ENCODE data around the gene DYNC1LI2.
A peak's percentile ranks its signal among the peaks of the same experiment; 100 is the strongest.

The DYNC1LI2 gene

DNA sequence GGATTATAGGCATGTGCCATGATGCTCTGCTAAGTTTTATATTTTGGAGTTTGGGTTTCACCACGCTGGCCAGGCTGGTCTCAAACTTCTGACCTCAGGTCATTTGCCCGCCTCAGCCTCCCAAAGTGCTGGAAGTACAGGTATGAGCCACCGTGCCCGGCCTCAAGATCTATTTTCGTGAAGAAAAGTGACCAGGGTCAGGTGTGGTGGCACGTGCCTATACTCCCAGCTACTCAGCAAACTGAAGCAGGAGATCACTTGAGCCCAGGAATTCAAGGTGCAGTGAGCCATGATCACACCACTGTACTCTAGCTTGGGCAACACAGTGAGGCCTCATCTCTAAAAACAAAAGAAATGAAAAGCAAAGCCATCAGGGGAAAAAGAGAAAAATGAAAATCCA, 73.6 kb downstream of the DYNC1LI2 start:
- Histone ChIP-seq H3K4me3 (ENCODE audit: low read length in 2 of 2) (no peak overlapping the region), H2AFZ (ENCODE audit: low read length) (no peak overlapping the region)

DNA sequence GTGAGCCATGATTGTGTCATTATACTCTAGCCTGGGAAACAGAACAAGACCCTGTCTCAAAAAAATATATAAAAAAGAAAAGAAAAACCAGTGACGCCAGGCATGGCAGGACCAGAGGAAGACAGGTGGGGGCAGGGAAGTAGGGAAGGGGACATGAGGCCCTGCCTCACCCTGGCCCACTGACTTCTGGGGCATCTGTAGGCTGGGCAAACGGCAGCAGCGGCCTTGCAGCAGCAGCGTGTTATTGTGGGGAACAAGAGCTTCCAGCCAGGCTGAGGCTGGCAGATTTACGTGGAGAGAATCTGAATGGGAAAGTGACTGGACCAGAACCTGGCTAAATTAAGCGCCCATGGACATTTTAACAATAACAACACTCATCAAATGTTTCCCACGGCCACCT, 74.2 kb downstream of the DYNC1LI2 start:
- Histone ChIP-seq H2BK12ac (ENCODE audit: low read length) (no peak overlapping the region), H3K79me1 (ENCODE audit: low read depth, low read length) (peaks cover 2% of the 10 kb centered on the region), H3K9me3 (replicated peaks in 1 of 2; ENCODE audit: control insufficient read depth in 2 of 2, insufficient read depth in 1 of 2, low read depth in 1 of 2, low read length in 2 of 2) (no peaks in the 10 kb centered on the region), H3K4me2 (ENCODE audit: insufficient read depth, low read length, poor library complexity, severe bottlenecking) (no peak overlapping the region), H3K4ac (ENCODE audit: low read length) (no peak overlapping the region), H2BK120ac (ENCODE audit: low read depth, low read length) (no peak overlapping the region), H3K4me1 (ENCODE audit: control insufficient read depth in 2 of 2, insufficient read depth in 1 of 2, low read depth in 1 of 2, low read length in 2 of 2) (no peaks in the 10 kb centered on the region), H3K14ac (ENCODE audit: low read length) (no peak overlapping the region), H3K27ac (replicated peaks; ENCODE audit: low read length) (peak overlapping the region; percentile 7), H4K8ac (ENCODE audit: low read depth, low read length) (no peak overlapping the region), H3K27me3 (ENCODE audit: control insufficient read depth in 3 of 3, insufficient read depth in 3 of 3, low read depth in 1 of 3, low read length in 3 of 3) (no peaks in the 10 kb centered on the region), H3K23ac (ENCODE audit: low read depth, low read length, poor library complexity) (no peak overlapping the region), H3K18ac (ENCODE audit: low read length) (no peak overlapping the region), H2BK5ac (ENCODE audit: low read length) (no peak overlapping the region), H2AFZ (ENCODE audit: low read length) (no peak overlapping the region), H4K91ac (ENCODE audit: low read depth, low read length, poor library complexity) (no peak overlapping the region), H3K4me3 (ENCODE audit: low read length in 2 of 2) (no peak overlapping the region), H2BK15ac (ENCODE audit: low read length) (no peak overlapping the region), H2AK5ac (ENCODE audit: low read depth, low read length) (no peak overlapping the region), H3K9ac (ENCODE audit: low read depth, low read length, poor library complexity) (no peak overlapping the region), H3K36me3 (replicated peaks in 1 of 2; ENCODE audit: control insufficient read depth in 2 of 2, insufficient read depth in 2 of 2, low read length in 2 of 2) (no peaks in the 10 kb centered on the region)
- DNase-seq (ENCODE audit: low spot score) = no peak
- WGBS, 2 donors (ENCODE audit: extremely low coverage in 2 of 2, insufficient read length in 2 of 2, insufficient replicate concordance in 1 of 2) = no CpG with 5 or more reads among the region's 7 CpGs

More for the DNA sequence above, 73.6 kb downstream of the DYNC1LI2 start:
- H2BK15ac ChIP-seq (ENCODE audit: low read length) = no peak overlapping the region
- no peak overlapping the region for H3K23ac ChIP-seq (ENCODE audit: low read depth, low read length, poor library complexity)
- H2BK5ac ChIP-seq (ENCODE audit: low read length) = no peak overlapping the region
- H3K27ac ChIP-seq (replicated peaks; ENCODE audit: low read length) = no peak overlapping the region
- H2BK120ac ChIP-seq (ENCODE audit: low read depth, low read length) = no peak overlapping the region
- H3K79me1 ChIP-seq (ENCODE audit: low read depth, low read length) = peaks cover 2% of the 10 kb centered on the region
- H3K14ac ChIP-seq (ENCODE audit: low read length) = no peak overlapping the region
- no peak overlapping the region for H3K4me2 ChIP-seq (ENCODE audit: insufficient read depth, low read length, poor library complexity, severe bottlenecking)
- WGBS, 2 donors (ENCODE audit: extremely low coverage in 2 of 2, insufficient read length in 2 of 2, insufficient replicate concordance in 1 of 2) = no CpG with 5 or more reads among the region's 6 CpGs
- no peak overlapping the region for H3K9ac ChIP-seq (ENCODE audit: low read depth, low read length, poor library complexity)
- no peaks in the 10 kb centered on the region for H3K27me3 ChIP-seq (ENCODE audit: control insufficient read depth in 3 of 3, insufficient read depth in 3 of 3, low read depth in 1 of 3, low read length in 3 of 3)
- no peak overlapping the region for H2BK12ac ChIP-seq (ENCODE audit: low read length)
- no peaks in the 10 kb centered on the region for H3K36me3 ChIP-seq (replicated peaks in 1 of 2; ENCODE audit: control insufficient read depth in 2 of 2, insufficient read depth in 2 of 2, low read length in 2 of 2)
- no peak overlapping the region for H4K91ac ChIP-seq (ENCODE audit: low read depth, low read length, poor library complexity)
- DNase-seq (ENCODE audit: low spot score) = no peak
- no peak overlapping the region for H3K18ac ChIP-seq (ENCODE audit: low read length)
- H2AK5ac ChIP-seq (ENCODE audit: low read depth, low read length) = no peak overlapping the region
- H3K9me3 ChIP-seq (replicated peaks in 1 of 2; ENCODE audit: control insufficient read depth in 2 of 2, insufficient read depth in 1 of 2, low read depth in 1 of 2, low read length in 2 of 2) = no peaks in the 10 kb centered on the region
- H3K4ac ChIP-seq (ENCODE audit: low read length) = no peak overlapping the region
- H4K8ac ChIP-seq (ENCODE audit: low read depth, low read length) = no peak overlapping the region
- H3K4me1 ChIP-seq (ENCODE audit: control insufficient read depth in 2 of 2, insufficient read depth in 1 of 2, low read depth in 1 of 2, low read length in 2 of 2) = no peaks in the 10 kb centered on the region

DNA sequence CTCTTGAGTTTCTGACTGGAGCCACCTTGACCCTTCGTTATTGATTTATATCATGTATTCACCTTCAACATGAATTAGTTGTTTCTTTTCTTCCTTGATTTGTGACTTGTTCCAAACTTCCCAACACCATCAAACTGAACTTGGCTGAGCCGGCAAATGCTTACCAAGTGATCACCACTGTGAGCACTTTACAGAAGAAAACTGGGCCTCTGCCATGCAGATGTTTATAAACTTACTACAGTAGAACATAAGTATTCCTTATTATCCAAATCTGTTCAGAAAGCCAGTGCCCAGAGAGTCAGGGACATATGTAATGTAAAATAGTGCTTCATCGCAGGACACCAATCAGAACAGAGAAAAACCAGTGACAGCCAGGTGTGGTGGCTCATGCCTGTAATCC, 74.8 kb downstream of the DYNC1LI2 start:
- Histone ChIP-seq H2AK5ac (ENCODE audit: low read depth, low read length) (no peak overlapping the region), H3K79me1 (ENCODE audit: low read depth, low read length) (peaks cover 2% of the 10 kb centered on the region), H2BK5ac (ENCODE audit: low read length) (no peak overlapping the region), H3K18ac (ENCODE audit: low read length) (no peak overlapping the region), H4K8ac (ENCODE audit: low read depth, low read length) (no peak overlapping the region), H3K36me3 (replicated peaks in 1 of 2; ENCODE audit: control insufficient read depth in 2 of 2, insufficient read depth in 2 of 2, low read length in 2 of 2) (no peaks in the 10 kb centered on the region), H4K91ac (ENCODE audit: low read depth, low read length, poor library complexity) (no peak overlapping the region), H3K14ac (ENCODE audit: low read length) (no peak overlapping the region), H3K23ac (ENCODE audit: low read depth, low read length, poor library complexity) (no peak overlapping the region), H3K4me2 (ENCODE audit: insufficient read depth, low read length, poor library complexity, severe bottlenecking) (no peak overlapping the region), H2AFZ (ENCODE audit: low read length) (no peak overlapping the region), H3K9me3 (replicated peaks in 1 of 2; ENCODE audit: control insufficient read depth in 2 of 2, insufficient read depth in 1 of 2, low read depth in 1 of 2, low read length in 2 of 2) (no peaks in the 10 kb centered on the region), H3K4ac (ENCODE audit: low read length) (no peak overlapping the region), H3K27ac (replicated peaks; ENCODE audit: low read length) (no peak overlapping the region), H3K4me1 (ENCODE audit: control insufficient read depth in 2 of 2, insufficient read depth in 1 of 2, low read depth in 1 of 2, low read length in 2 of 2) (no peaks in the 10 kb centered on the region), H2BK120ac (ENCODE audit: low read depth, low read length) (no peak overlapping the region), H3K9ac (ENCODE audit: low read depth, low read length, poor library complexity) (no peak overlapping the region), H3K4me3 (ENCODE audit: low read length in 2 of 2) (no peak overlapping the region), H3K27me3 (ENCODE audit: control insufficient read depth in 3 of 3, insufficient read depth in 3 of 3, low read depth in 1 of 3, low read length in 3 of 3) (no peaks in the 10 kb centered on the region), H2BK12ac (ENCODE audit: low read length) (no peak overlapping the region), H2BK15ac (ENCODE audit: low read length) (no peak overlapping the region)
- DNase-seq (ENCODE audit: low spot score) = no peak
- no CpG with 5 or more reads among the region's 3 CpGs for WGBS, 2 donors (ENCODE audit: extremely low coverage in 2 of 2, insufficient read length in 2 of 2, insufficient replicate concordance in 1 of 2)

DNA sequence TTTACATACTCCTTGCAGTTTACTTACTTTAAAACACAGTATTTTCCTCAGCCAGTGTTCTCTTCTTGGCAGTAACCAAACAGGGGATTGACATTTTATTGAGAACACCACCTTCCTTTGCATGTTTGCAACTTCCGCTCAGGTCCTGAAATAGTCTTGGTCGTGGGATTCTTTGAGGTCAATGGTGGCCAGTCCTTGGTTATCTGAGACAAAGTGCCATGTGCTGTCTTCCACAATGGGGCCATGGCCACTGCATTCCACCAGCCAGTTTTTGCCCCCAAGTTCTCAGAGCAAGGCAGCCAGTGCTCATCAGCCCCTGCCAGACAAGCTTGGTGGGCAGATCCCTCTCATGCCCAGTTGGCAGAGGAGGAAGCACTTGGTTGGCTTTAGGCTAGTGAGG, 77.7 kb downstream of the DYNC1LI2 start:
- Histone ChIP-seq H3K4me3 (ENCODE audit: low read length in 2 of 2) (no peak overlapping the region), H4K91ac (ENCODE audit: low read depth, low read length, poor library complexity) (no peak overlapping the region), H3K14ac (ENCODE audit: low read length) (no peak overlapping the region), H2BK15ac (ENCODE audit: low read length) (no peak overlapping the region), H3K27ac (replicated peaks; ENCODE audit: low read length) (no peak overlapping the region), H2BK12ac (ENCODE audit: low read length) (no peak overlapping the region), H2AK5ac (ENCODE audit: low read depth, low read length) (no peak overlapping the region), H3K18ac (ENCODE audit: low read length) (no peak overlapping the region), H3K4ac (ENCODE audit: low read length) (no peak overlapping the region), H3K4me1 (ENCODE audit: control insufficient read depth in 2 of 2, insufficient read depth in 1 of 2, low read depth in 1 of 2, low read length in 2 of 2) (no peaks in the 10 kb centered on the region), H3K27me3 (ENCODE audit: control insufficient read depth in 3 of 3, insufficient read depth in 3 of 3, low read depth in 1 of 3, low read length in 3 of 3) (no peaks in the 10 kb centered on the region), H3K9me3 (replicated peaks in 1 of 2; ENCODE audit: control insufficient read depth in 2 of 2, insufficient read depth in 1 of 2, low read depth in 1 of 2, low read length in 2 of 2) (no peaks in the 10 kb centered on the region), H3K36me3 (replicated peaks in 1 of 2; ENCODE audit: control insufficient read depth in 2 of 2, insufficient read depth in 2 of 2, low read length in 2 of 2) (no peaks in the 10 kb centered on the region), H3K23ac (ENCODE audit: low read depth, low read length, poor library complexity) (no peak overlapping the region), H2AFZ (ENCODE audit: low read length) (no peak overlapping the region), H3K79me1 (ENCODE audit: low read depth, low read length) (peaks cover 2% of the 10 kb centered on the region), H2BK120ac (ENCODE audit: low read depth, low read length) (no peak overlapping the region), H4K8ac (ENCODE audit: low read depth, low read length) (no peak overlapping the region), H3K9ac (ENCODE audit: low read depth, low read length, poor library complexity) (no peak overlapping the region), H3K4me2 (ENCODE audit: insufficient read depth, low read length, poor library complexity, severe bottlenecking) (no peak overlapping the region), H2BK5ac (ENCODE audit: low read length) (no peak overlapping the region)
- no peak for DNase-seq (ENCODE audit: low spot score)
- WGBS, 2 donors (ENCODE audit: extremely low coverage in 2 of 2, insufficient read length in 2 of 2, insufficient replicate concordance in 1 of 2) = no CpG with 5 or more reads among the region's 2 CpGs
